HG02970 (cell line): Measurements from ENCODE around the gene PARD6B.

ENCODE experiments used
- ATAC-seq: cut with Tn5 transposase; IDR thresholded peaks from one replicate; pipeline ENCODE4 v1.9.1; 2021; ENCODE audit warnings: mild to moderate bottlenecking, moderate library complexity, moderate number of reproducible peaks; ENCODE audit not compliant: unreplicated experiment, low FRiP score

Gene PARD6B

GRCh38 chr20:50721881-50722281 lies 9.5 kb upstream of the PARD6B start:
- ATAC-seq, result no peak

GRCh38 chr20:50722424-50723155 lies 8.8 kb upstream of the PARD6B start:
- no peak for ATAC-seq

GRCh38 chr20:50723672-50724071 lies 7.7 kb upstream of the PARD6B start:
- no peak for ATAC-seq

- ATAC-seq, result no peak
Observed at GRCh38 chr20:50724112-50724725, 7.2 kb upstream of the PARD6B start.

- no peak for ATAC-seq
Observed at GRCh38 chr20:50724851-50725723, 6.3 kb upstream of the PARD6B start.

GRCh38 chr20:50725724-50726005 lies 5.7 kb upstream of the PARD6B start:
- ATAC-seq, result no peak

GRCh38 chr20:50726955-50727791 lies 4.2 kb upstream of the PARD6B start:
- ATAC-seq, result no peak

GRCh38 chr20:50727792-50728485 lies 3.4 kb upstream of the PARD6B start:
- ATAC-seq, result no peak

- ATAC-seq, result no peak
Observed at GRCh38 chr20:50728486-50728980, 2.8 kb upstream of the PARD6B start.

GRCh38 chr20:50728981-50729874 lies 2.2 kb upstream of the PARD6B start:
- no peak for ATAC-seq

GRCh38 chr20:50729901-50730764 lies 1.2 kb upstream of the PARD6B start:
- no peak for ATAC-seq

GRCh38 chr20:50730765-50731054 lies 670 bp upstream of the PARD6B start:
- no peak for ATAC-seq

- no peak for ATAC-seq
Observed at GRCh38 chr20:50731930-50732690, 730 bp downstream of the PARD6B start.

GRCh38 chr20:50733644-50734349 lies 2.4 kb downstream of the PARD6B start:
- ATAC-seq, result no peak

GRCh38 chr20:50734730-50735679 lies 3.6 kb downstream of the PARD6B start:
- no peak for ATAC-seq

- ATAC-seq, result no peak
Observed at GRCh38 chr20:50735813-50736212, 4.4 kb downstream of the PARD6B start.
